AG09319 (cell line): Measurements from ENCODE around the gene NOMO2.
"Not testable (repeated sequence)": the region's sequence is repeated elsewhere in the genome, so short reads cannot be mapped to it uniquely, and the experiment has no call there.

Source experiments
- DNase-seq: peaks from one replicate; pipeline ENCODE4 v3.0.0-alpha.2; 2010; ENCODE audit warnings: low read depth; ENCODE audit errors: extremely low read depth

NOMO2 gene

DNA sequence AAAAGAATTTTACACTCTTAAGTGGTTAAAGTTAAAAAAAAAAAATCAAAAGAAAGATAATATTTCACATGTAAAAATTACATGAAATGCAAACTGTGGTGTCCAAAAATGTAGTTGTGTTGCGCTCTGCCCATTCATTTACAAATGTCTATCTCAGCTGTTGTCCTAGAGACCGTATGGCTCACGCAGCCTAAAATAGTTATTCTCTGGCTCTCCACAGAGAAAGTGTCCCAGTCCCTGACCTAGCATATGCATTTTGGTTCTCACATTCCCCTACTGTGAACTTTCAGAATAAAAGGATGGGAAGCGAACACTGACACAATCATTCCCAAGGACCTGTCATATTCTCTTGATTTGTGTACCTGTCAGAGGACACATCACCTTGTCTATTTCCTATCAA is 27.6 kb downstream of the NOMO2 start:
- not testable (repeated sequence) for DNase-seq

- DNase-seq = not testable (repeated sequence)
These were observed 30.6 kb downstream of the NOMO2 start for GRCh38 chr16:18531323-18531722.

- not testable (repeated sequence) for DNase-seq
These were observed 31.6 kb downstream of the NOMO2 start for GRCh38 chr16:18530329-18530728.

- not testable (repeated sequence) for DNase-seq
These were observed 35.4 kb downstream of the NOMO2 start for GRCh38 chr16:18526547-18526946.

- not testable (repeated sequence) for DNase-seq
These were observed 35.9 kb downstream of the NOMO2 start for GRCh38 chr16:18525882-18526482.

DNA sequence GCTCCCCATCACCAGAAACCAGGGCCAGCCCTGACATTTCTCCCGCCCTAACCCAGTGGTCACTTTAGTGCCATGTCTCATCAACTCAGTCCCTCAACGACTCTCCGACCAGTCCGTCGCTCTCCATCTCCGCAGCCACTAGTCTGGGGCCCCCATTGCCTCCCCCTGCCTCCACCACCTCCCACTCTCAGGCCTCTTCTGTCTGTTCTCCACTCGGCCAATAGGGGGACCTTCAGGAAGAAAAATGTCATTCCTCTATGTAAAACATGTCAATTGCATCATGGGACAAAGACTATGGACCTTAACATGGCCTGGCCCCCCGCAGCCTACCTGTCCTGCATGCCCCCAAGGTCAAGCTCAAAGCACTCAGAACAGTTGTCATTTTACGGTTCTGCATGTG is 39.3 kb downstream of the NOMO2 start:
- DNase-seq = not testable (repeated sequence)

DNA sequence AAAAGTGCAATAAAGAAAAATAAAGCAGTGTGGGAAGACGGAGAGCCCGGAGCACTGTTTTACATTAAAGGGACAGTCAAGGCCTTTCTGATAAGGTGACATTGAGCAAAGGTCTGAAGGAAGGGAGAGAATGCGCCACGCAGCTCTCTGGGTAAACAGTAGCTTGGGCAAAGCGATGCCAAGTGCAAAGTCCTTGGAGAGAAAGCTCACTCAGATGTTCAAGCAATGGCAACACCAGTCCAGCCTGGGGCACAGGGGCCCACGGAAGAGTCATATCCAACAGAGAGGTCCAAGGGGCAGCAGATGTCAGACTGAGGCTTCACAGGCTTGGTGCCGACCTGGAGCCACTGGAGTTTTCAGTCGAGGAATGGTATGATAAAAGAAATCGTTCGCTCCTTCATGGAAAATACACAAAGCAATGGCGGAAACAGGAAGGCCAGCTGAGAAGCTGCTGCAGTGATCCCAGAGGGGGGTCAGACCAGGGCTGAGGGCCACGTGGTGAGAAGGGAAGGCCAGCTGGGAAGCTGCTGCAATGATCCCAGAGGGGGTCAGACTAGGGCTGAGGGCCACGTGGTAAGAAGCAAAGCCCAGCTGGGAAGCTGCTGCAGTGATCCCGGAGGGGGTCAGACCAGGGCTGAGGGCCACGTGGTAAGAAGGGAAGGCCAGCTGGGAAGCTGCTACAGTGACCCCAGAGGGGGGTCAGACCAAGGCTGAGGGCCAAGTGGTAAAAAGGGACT is 40.3 kb downstream of the NOMO2 start:
- not testable (repeated sequence) for DNase-seq

DNA sequence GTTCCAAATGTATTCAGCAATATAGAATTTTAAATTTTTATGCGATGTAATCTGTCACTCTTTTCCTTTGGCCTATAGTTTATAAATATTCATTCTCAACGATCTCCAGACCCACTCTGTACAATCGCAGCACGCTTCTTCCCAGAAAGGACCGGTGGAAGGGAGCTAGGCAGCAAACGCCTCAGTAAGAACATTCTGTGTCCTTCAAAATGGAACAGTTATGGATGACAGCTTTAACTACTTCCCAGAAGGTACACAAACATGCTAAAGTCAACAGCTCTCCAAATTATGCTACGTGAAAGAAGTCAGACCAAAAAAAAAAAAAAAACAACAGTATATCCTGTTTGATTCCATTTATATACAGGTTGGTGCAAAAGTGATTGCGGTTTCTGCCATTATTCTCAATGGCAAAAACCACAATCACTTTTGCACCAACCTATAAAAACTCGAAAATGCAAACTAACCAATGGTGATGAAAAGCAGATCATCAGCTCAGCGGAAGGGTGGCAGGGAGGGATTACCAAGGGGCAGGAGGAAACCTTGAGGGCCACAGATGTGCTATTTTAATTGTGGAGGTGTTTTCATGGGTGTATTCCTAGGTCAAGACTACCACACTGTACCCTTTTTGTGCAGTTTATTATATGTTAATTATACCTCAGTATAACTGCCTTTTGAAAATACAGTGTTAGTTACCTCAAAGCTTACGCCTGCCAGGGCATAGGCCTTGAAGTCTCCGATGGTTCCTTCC is 43.2 kb downstream of the NOMO2 start:
- DNase-seq = not testable (repeated sequence)

- not testable (repeated sequence) for DNase-seq
These were observed 63.5 kb downstream of the NOMO2 start for GRCh38 chr16:18498430-18498829.

DNA sequence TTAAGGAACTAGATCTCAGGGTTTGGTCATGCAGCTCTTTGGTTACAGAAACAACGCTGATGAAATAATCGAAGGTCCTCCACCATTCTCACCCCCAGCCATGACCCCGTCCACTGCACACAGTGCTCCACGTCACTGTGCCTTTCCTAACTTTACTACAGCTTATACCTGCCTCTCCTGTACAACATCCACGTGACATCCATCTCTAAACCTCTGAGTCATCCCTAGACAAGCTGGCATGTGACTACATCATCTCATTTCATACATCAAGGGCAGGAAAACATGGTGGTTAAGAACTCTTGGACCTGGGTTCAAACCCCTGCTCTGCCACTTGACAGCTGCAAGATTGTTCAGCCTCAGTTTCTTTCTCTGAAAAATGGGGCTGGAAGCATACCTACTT is 64.9 kb downstream of the NOMO2 start:
- not testable (repeated sequence) for DNase-seq

DNA sequence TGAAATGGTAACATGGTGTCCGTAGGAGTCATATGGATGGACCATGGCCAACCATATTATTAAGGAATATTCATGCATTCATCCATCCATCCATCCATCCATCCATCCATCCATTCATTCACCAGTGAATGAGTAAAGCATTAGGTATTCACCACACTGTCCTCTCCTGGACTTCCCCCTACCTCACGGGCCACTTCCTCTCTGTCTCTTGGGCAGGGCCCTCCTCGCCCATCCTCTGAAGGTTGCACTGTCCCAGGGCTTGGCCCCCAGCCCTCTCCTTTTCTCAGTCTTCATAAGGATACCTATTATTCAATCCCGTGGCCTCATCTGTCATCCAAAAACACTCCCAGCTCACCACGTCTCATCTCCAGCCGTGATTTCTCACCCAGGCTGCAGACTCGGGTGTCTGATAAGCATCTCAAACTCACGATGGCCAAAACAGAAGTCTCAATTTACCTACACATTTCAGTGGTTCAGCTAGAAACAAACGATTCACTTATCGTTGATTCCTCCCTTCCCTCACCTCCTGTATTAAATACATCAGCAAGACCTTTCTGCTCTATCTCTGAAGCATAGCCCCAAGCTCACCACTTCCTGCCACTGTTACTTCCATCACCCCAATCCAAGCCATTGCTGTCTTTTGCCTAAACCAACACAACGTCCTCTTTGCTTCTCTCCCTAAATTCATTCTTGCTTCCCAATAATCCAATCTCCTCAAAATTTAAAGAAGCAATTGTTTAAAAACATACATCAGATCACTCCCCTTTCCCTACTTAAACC is 69.6 kb downstream of the NOMO2 start:
- not testable (repeated sequence) for DNase-seq

DNA sequence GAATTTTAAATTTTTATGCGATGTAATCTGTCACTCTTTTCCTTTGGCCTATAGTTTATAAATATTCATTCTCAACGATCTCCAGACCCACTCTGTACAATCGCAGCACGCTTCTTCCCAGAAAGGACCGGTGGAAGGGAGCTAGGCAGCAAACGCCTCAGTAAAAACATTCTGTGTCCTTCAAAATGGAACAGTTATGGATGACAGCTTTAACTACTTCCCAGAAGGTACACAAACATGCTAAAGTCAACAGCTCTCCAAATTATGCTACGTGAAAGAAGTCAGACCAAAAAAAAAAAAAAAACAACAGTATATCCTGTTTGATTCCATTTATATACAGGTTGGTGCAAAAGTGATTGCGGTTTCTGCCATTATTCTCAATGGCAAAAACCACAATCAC is 125.9 kb downstream of the NOMO2 start:
- not testable (repeated sequence) for DNase-seq

DNA sequence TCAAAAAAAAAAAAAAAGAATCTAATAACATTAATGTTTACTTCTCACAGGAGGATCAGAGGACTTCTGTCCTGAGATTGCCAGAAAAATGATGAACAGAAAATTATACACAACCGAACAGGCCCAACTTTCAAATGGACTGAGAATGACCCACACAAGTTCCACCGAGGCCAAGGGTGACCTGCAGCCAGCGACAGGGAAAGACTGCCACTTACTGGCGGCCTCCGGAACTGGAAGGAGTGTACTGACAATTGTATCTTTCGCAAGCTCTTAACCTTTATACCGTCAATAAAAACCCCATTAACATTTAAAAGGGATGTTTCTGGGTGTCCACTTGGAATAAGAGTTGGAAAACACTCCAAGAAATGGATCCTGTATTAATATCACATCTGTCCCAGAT is 146.1 kb downstream of the NOMO2 start:
- not testable (repeated sequence) for DNase-seq

- not testable (repeated sequence) for DNase-seq
These were observed 152.2 kb downstream of the NOMO2 start for GRCh38 chr16:18409532-18410293.

DNA sequence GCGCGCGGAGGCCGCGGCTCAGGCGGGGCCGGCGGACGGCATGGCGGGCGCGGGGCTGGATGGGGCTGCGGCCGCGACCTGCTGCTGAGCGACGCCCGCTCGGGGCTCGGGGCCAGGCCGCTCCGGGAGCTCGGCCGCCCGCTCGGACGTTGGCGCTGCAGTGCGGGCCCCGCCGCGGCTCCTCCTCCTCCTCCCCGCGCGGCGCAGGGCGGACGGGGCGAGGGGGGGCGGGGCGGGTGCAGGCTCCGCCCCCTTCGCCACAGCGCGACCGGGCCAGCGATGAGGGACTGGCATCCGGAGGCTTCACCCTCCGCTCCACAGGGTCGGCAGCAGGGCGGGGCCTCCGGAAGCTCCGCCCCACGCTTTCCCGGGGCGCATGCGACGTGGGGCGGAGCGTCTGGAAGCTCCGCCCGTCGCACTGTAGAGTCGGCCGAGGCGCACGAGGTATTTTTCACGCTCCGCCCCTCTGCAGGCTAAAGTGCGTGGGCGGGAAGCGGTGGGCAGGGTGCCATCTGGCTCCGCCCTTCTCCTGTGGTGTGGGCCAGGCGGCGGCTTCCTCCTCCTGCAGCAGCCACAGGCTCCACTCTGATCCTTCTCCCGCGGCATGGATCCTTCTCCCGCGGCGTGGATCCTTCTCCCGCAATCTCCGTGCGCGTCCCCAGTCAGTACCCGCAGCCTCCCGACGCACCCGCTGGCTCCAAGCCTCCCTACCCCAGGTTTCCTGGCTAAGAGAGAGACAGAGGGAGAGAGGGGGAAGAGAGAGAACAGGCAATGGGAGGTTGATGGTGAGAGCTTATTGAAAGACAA is 159.8 kb downstream of the NOMO2 start:
- not testable (repeated sequence) for DNase-seq

- DNase-seq = not testable (repeated sequence)
These were observed 160.7 kb downstream of the NOMO2 start for GRCh38 chr16:18401159-18401558.

- DNase-seq = not testable (repeated sequence)
These were observed 167.5 kb downstream of the NOMO2 start for GRCh38 chr16:18394363-18394762.

GRCh38 chr16:18387767-18388166 is 174.1 kb downstream of the NOMO2 start:
- not testable (repeated sequence) for DNase-seq

DNA sequence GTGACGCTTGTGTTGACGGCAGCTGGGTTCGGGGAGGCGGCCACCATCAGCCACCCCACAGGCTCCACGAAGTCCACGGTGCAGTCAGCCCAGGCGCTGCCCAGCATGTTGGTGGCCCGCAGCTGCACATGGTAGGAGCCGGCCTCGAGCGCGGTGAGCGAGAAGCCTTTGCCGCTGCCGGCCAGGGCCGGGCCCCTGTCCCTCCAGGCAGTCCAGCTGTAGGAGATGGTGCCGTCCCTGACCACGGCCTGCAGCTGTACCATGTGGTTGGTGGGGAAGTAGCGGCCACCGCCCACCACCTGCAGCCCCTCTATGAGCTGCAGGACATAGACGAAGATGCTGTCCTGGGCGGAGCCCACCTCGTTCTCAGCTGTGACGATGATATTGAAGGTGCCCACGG is 175.4 kb downstream of the NOMO2 start:
- not testable (repeated sequence) for DNase-seq
